HG02981 (cell line): Measurements from ENCODE around the gene WDR18.

ENCODE experiments used
- ATAC-seq: cut with Tn5 transposase; IDR thresholded peaks from one replicate; pipeline ENCODE4 v1.9.1; 2021; ENCODE audit warnings: mild to moderate bottlenecking, moderate library complexity; ENCODE audit not compliant: unreplicated experiment

Gene WDR18

DNA sequence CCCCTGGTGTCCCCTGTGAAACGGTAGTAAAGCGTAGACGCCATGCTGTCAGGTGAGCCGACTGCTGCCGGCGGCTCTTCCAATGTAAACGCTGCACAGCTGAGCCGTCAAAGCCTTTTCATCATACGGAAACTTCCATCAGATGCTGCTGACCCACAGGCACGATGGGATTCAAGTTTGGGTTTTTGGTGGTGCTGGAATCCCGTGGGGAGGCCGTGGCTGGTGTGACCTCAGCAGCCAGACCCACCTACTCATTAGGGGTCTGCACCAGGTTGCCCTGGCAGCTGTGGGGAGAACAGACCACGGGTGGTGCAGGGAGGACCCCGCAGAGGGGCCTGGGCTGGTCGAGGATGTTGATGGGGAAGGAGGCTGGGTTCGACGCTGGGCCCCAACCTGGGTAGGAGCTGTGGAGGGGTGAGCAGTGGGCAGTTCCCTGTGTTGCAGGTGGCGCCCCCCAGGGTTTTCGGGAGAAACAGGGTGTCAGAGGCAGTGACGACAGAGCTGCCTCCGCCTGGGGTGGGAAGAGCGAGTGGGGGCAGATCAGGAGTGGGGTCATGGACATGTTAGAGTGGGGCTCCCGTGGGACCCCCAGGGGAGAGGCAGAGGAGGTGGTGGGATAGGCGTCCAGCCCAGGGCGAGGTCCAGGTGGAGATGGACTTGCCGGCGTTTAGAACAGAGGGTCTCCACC is 22.7 kb downstream of the WDR18 start:
- ATAC-seq, result no peak

DNA sequence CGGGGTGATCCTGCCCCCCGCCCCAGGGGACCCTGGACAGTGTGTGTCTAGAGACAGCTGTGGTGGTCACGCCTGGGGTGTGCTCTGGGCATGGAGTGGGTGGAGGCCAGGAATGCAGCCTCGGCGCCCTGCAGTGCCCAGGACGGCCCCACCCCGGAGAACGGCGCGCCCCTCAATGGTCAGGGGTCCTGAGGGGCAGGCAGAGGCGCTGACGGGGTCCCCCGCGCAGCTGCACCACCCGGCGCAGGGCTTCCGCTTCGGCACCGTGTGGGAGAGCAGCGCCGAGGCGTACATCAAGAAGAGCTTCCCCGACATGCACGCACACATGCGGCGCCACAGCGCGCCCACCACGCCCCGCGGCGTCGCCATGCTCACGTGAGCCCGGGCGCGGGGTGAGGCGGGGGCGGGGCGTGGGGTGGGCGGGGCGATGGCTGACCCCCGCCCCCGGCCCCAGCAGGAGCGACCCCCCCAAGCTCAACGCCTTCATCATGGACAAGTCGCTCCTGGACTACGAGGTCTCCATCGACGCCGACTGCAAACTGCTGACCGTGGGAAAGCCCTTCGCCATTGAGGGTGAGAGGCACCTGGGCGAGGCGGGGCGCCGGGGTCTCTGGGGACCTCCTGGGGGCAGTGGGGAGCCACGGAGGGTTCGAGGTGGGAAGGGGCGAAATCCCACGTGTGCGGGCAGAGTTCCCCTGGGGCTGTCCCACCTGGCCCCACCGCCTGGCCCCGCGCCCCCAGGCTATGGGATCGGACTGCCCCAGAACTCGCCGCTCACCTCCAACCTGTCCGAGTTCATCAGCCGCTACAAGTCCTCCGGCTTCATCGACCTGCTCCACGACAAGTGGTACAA is 23.5 kb downstream of the WDR18 start:
- ATAC-seq, result no peak

DNA sequence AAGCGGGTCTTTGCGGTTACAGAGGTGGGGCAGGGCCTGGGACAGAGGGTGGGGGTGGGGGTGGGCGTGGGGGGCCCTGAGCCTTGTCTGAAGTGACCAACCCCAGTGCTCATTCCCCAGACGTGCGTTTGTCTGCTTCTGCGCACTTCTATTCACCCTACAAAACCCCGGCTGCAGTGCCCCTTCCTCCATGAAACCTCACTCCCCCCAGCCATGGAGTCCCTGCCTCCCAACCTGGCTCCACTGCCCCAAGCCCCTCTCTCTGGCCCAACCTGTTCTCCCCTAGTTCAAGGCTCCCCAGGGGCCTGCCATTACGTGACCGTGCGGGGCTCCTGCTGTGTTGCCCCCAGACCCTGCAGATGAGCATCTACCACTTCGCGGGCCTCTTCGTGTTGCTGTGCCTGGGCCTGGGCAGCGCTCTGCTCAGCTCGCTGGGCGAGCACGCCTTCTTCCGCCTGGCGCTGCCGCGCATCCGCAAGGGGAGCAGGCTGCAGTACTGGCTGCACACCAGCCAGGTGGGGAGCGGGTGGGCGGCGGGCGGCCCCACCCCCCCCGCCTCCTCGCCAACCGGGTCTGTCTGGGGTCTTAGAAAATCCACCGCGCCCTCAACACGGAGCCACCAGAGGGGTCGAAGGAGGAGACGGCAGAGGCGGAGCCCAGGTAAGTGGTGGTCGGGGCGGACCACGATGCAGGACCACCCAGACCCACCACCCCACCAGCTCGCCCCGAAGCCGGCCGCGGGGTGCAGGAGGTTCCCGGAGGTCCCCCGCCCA is 24.3 kb downstream of the WDR18 start:
- ATAC-seq, result no peak

DNA sequence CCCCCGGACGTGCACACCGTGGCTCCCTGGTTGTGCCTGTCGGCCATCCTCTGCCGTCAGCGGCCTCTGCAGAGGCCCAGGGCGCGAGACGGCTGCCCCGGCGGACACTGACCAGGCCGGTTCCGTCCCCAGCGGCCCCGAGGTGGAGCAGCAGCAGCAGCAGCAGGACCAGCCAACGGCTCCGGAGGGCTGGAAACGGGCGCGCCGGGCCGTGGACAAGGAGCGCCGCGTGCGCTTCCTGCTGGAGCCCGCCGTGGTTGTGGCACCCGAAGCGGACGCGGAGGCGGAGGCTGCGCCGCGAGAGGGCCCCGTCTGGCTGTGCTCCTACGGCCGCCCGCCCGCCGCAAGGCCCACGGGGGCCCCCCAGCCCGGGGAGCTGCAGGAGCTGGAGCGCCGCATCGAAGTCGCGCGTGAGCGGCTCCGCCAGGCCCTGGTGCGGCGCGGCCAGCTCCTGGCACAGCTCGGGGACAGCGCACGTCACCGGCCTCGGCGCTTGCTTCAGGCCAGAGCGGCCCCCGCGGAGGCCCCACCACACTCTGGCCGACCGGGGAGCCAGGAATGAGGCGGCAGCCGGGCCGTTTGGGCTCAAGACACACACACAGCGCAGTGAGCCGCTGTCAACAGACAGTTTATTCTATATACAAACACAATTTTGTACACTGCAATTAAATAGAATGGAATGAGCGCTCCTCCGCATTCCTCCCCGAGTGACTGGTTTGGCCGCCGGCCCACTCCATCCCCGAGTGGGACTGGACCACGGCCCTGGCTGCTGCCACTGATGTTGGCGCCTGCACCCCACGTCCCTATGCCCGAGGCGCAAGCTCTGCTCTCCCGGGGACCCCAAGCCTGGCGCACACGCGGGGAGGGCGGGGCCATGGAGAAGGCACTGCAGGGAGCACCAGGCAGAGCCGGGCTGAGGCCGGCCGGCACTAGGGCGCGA is 25.2 kb downstream of the WDR18 start:
- no peak for ATAC-seq

DNA sequence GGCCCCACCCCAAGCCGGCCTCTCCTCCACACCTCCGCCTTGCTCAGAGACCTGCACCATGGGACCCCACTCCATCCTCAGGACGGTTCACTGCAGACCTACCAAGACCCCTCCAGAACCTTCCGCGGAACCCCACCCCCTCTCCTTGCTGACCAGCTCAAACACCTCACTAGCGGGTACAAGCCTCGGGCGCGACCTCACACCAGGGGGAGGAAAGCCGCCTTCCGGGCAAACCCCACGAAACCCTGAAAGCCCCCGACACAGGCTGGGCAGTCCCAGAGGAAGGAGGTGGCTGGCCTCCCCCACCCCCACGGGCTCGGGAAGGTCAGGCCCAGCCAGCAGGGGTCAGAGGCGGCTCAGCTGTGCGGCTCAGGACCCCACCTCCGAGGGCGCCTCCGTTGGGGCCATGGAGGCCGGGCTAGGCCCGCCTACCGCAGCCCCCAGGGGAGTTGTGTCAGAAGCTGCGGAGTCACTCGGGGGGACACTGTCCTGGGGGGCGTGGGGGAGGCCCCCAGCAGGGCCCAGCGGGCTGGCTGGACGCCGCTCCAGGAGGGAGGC is 25.9 kb downstream of the WDR18 start:
- ATAC-seq, result no peak

DNA sequence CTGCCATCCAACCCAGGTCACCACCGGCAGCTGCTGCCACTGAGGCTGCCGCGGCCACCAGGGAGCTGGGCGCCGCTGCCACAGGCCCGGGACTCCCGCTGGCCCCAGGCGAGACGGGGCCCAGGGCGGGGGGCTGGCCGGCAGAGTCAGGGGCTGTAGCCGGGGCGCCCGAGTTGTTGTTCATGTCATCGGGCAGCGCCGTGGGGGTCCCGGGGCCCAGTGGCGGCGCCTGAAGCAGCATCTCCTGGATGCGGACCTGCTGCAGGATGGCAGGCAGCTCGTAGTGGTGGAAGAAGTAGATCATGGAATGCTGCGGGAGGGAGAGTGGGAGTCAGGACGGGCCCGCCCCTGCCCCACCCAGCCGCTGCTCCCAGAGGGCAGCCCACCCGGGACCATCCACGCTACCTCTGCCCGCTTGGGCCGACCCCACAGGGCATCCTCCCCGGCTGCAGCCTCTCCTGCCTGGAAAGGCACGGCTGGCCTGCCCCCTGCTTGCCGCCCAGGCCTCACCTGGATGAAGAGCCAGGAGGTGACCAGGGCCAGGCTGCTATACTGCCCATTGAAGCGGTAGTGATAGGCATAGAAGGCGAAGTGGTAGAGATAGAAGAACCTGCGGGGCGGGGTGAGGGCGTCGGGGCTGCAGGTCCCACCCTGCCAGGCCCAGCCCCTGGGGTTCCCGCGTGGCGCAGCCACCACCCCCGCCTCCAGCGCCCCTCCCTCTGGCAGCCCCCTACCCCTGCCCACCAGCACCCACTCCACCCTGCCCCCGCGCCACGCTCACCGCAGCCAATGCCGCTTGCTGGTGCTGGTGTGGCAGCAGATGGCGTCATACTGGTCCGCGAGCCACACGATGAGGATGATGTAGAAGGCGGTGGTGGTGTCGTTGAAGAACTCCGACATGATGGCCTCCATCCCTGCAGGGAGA is 26.7 kb downstream of the WDR18 start:
- ATAC-seq, result no peak

DNA sequence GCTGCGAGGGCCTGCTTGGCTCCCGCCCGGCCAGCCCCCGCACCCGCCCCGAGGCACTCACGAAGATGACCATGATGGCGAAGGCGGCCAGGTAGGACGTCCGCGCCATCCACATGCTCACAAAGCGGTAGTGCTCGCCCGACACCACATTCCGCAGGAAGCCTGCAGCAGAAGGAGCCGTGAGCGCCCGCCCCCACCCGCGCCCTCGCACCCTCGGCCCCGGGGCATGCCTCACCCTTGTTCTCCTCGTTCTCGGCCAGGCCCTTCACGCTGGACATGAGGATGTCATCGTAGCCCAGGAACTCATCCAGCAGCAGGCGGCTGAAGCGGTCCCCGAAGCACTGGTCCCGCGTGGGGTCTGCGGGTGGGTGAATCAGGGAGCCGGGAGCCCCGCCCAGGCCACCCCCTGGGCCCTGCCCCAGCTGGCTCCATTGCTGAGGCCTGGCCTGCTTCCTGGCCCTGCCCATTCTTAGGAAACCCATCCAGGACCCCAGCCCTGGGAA is 27.7 kb downstream of the WDR18 start:
- ATAC-seq, result no peak

DNA sequence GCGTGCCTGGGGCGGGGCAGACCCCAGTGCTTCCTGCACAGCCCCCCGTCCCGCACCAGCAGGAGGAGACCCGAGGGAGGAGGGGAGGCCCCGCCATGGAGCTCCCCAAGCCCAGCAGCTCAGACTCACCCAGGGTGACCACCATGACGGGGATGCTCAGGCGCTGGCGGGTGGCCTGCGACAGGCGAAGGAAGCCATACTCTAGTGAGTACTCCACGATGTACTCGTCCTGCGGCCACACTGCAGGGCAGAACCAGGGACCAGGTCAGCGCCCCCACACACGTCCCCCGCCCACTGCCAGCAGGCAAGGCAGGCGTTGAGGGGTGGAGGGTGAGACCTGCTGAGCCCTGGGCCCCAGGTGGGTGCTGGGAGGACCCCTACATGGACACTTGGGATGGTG is 28.2 kb downstream of the WDR18 start:
- ATAC-seq, result no peak

DNA sequence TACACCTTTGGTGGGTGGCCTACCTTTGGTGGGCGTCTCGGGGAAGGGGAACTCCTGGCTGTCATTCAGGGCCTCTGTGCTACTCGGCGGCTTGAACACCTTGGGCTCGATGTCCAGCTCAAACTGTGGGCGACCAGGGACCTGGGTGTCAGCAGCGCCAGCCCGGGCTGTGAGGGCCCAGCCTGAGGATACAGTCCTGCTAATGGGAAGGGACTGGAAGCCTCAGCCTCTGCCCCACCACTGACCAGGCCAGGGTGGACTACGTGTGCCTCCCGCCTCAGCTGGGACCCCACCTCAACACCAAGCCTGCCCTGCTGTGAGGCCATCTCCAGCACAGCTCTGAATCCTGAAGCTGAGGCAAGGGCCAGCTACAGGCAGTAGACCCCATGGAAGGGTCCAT is 29.1 kb downstream of the WDR18 start:
- no peak for ATAC-seq

DNA sequence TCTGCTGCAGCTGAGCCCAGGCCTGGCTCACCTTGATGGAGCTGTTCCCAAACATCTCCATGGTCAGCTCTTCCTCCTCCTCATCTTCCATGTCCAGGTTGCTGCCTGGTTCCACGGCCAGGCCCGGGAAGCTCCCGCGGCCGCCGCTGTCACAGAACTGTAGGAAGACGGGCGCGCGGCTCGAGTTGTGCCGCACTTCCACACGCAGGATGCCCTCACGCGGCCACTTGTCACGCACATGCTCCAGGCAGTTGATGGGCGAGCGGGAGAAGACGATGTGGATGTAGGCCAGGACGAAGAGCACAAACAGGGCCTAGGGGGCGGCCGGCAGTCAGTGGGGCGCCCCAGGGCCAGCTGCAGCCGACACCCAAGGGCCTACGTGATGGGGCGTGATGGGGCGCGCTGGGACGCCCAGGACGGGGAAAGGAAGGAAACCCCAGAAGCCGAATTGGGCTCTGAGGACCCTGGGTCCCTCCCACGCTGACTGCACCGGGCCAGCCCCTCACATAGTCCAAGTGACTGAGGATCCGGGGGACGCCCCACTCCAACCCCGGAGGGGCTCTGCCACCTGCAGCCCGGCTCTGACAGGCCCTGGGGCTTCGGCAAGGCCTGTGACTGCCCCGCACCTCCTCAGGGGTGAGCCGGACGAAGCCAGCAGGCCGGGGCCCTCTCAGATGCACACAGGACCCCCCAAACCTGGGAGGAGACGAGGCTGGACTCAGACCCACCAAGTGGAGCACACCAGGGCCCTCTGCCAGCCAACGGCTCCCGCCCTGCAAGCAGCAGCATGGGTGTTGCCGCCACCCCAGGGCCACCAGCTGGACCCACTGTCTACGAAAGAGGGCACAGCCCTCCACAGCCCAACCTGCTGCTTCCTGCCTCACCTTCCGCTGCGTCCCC is 30.3 kb downstream of the WDR18 start:
- ATAC-seq, result no peak

DNA sequence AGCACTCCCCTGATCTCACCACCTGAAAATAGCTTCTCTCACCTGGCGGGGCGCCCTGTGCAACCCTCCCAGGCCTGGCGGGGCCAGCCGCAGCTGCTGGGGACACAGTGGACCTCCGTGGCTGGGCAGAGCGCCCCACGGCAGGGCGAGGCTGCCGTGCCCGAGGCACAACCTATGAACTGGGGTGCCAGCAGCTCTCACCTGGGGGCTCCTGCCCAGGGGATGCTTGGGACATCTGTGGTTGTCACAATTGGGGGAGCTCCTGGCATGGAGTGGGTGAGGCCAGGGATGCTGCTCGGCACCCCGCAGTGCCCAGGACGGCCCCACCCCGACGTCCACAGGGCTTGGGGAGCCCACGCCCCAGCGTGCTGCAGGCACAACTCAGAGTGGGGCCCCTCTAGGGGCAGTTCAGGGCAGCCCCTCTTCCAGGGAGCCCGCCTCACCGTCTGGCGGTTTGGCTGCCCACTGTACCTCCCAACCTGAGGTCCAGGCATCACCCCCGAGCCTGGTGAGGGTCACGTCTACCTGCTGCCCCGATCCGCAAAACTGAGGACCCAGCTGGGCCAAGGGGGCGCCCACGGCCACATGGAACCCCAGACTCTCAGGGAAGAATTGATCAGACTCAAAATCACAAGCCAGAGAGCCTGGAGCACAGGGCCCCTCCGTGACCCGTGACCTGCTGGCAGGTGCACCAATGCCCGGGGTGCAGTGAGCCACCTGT is 31.1 kb downstream of the WDR18 start:
- no peak for ATAC-seq

DNA sequence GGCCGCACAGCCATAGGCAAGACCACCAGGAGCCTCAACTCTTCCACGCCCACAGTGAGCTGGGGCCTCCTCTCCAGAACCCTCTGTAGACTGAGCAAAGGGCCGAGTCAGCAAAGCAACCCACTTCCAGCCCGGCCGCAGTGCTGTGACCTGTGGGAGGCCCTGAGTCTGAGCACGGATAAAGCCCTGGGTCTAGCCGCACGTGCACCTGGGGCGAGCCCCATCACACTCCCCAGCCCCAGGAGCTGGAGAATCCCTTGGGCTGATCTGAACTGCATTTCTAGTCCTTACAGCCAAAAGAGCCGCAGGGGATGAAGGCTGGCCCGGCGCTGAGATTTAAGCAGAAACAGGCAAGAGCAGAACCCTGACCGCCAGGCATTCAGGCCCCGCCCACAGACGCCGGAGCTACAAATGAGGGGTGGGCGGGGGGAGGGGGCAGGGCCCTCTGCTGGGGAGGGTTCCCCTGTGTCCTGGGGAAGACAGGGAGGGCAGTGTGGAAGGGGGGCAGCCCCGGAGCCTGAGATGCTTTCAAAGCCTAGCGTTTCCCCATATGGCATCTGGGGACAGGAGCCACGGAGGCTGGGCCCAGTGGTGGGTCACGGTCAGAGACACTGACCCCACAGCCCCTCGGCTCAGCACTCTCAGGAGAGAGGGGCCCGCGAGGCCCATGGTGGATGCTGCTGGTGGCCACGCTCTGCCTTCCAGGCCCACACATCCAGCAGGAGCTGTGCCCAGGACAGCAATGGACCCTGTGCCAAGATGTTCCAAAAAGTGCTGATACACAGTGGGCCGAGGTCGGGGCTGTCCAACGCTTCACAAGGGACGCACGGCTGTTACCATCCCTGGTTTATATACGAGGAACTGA is 31.9 kb downstream of the WDR18 start:
- no peak for ATAC-seq

DNA sequence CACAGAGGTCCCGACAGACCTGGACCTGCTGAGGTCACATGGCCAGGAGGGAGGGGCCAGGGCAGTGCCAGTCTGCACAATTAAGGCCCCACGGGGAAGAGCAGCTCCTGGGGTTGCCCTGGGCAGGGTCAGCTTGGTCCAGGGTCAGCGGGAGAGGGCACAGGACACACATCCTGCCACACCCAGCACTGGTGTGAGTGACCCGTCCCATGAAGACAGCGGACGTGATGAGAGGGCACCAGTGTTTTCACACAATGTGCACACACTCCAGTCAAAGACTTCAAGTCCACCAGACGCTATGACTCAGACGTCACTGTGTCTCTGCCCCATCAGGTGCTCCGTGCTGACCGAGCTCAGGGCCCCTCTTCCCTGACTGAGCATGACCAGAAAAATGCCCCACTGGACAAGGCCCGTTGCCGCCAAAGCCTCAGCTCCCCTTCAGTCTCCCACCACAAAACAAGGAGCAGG is 32.5 kb downstream of the WDR18 start:
- no peak for ATAC-seq

DNA sequence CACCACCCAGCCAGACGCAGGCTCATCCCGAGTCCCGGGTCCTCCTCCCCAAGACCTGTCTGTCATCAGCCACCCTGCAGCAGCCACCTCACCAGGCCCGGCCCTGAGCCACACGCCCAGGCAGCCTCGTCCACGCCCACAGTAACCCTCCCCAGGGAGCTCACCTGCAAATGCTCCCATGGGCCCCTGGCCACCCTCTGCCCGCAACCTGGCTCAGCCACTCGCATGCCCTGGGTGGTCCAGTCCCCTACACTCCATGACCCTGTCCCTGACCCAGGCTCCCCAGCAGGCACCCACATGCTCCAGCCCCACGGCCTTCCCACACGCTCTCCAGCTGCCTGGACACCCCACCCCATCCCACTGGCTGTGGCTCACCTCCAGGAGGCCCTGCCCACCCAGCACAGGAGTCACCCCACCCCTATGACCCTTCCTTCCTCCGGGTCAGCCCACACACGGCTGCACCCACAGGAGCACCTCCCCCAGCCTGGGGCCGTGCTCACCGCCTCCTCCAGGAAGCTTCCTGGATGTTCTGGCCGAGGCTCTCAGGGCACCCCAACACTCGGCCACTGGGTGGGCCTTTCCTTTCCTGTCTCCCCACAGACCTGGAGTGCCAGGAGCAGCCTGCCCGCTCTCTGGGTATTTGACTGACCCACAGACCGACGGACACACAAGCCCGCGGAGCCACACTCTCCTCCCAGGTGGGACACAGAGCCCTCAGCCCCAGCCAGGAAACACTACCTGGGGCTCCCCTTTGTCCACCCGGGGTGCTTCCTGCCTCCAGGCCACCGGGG is 33.2 kb downstream of the WDR18 start:
- no peak for ATAC-seq

DNA sequence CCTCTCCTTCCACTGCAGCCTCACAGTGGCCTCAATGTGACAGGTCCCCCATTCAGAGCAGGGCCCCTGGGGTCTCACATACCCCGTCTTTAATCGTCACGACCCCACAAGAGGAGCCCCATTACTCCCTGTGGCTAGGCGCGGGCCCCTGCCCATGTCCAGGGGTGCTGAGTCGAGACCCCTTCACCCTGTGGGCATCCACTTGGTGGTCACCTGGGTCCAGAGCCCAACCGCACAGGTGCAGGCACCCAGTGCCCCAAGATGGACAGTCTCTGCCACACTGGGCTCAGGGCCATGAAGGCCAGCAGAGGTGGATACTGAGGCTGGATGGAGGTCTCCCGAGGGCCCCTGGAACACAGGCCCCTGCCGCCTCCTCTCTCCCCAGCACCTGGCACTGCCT is 33.8 kb downstream of the WDR18 start:
- no peak for ATAC-seq

DNA sequence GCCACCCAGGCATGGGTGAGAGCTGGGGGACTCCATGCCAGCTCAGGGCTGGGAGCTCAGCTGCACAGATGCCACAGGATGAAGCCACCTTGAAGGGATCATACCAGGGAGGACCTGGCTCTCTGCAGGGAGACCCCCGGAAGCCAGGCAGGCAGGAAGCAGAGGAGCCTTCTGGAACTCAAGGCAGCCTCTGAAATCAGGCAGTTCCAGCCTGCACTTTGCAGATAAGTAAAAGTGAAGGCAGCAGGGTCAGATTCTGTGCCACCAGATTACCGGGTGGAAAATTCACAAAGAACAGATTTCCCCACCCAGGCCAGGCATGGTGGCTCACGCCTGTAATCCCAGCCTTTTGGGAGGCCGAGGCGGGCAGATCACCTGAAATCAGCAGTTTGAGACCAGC is 34.2 kb downstream of the WDR18 start:
- ATAC-seq, result no peak
